Measurements from ENCODE around the gene MIPEP.

DNA sequence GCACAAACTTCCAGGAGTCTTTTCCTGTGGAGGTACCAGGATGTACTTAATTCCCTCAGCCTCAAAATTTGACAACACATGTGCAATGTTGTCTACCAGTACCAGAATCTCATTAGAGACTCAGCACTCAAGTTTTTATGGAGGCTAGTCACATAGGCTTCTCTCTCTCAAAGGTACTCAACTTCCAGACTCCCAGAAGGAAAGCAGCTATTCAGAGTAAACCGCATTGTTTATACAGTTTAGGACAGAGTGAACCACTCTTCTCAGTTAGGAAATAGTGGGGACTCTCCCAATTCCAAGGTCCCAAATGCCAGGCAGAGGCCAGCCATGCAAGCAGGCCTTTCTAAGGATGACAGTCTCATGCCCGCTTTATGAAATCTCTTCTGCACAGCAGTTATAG, 16.6 kb upstream of the MIPEP start:
- no peak for TF ChIP-seq POLR2AphosphoS5 (IDR thresholded peaks at IDR 0.05; ENCODE audit: low read depth, low read length)
- TF ChIP-seq POLR2A (IDR thresholded peaks at IDR 0.05; ENCODE audit: low read depth, low read length): no peak
- TF ChIP-seq TAF1 (IDR thresholded peaks at IDR 0.05; ENCODE audit: borderline replicate concordance, low read depth, low read length): no peak

All from GM12892 (cell line).